ENCODE results near the gene KREMEN1.
"Not testable (repeated sequence)": the region's sequence is repeated elsewhere in the genome, so short reads cannot be mapped to it uniquely, and the experiment has no call there.

The KREMEN1 gene

GRCh38 chr22:29114392-29114791 lies 41.6 kb downstream of the KREMEN1 start:
- H3K9me3 Mint-ChIP-seq = peaks cover 0 to 7% of the 10 kb centered on the region in 2 donors
- H3K27ac Mint-ChIP-seq = no peak overlapping the region
- peaks cover 51 to 59% of the 10 kb centered on the region in 2 donors for H3K27me3 Mint-ChIP-seq
- H3K4me3 Mint-ChIP-seq = no peak overlapping the region
- no peak for ATAC-seq (replicated peaks)
- no peaks in the 10 kb centered on the region for H3K4me1 Mint-ChIP-seq
- no peak for DNase-seq
- peaks cover 0 to 3% of the 10 kb centered on the region in 2 donors for H3K36me3 Mint-ChIP-seq

- ATAC-seq (replicated peaks) = no peak
- Mint-ChIP-seq H3K4me1 (peaks cover 0 to 2% of the 10 kb centered on the region in 2 donors), H3K9me3 (peaks cover 9 to 12% of the 10 kb centered on the region in 2 donors), H3K27ac (no peak overlapping the region), H3K36me3 (peaks cover 5 to 14% of the 10 kb centered on the region in 2 donors), H3K4me3 (no peak overlapping the region), H3K27me3 (peaks cover 52 to 62% of the 10 kb centered on the region in 2 donors)
- DNase-seq = no peak
These were observed 43.0 kb downstream of the KREMEN1 start for GRCh38 chr22:29115682-29116288.

- no peak overlapping the region for H3K4me3 Mint-ChIP-seq
- no peak overlapping the region for H3K27ac Mint-ChIP-seq
- peaks cover 5 to 14% of the 10 kb centered on the region in 2 donors for H3K36me3 Mint-ChIP-seq
- H3K27me3 Mint-ChIP-seq = peaks cover 51 to 60% of the 10 kb centered on the region in 2 donors
- DNase-seq (no peak), ATAC-seq (replicated peaks) (no peak)
- peaks cover 0 to 2% of the 10 kb centered on the region in 2 donors for H3K4me1 Mint-ChIP-seq
- peaks cover 9 to 12% of the 10 kb centered on the region in 2 donors for H3K9me3 Mint-ChIP-seq
These were observed 43.7 kb downstream of the KREMEN1 start for GRCh38 chr22:29116397-29117123.

- H3K4me1 Mint-ChIP-seq = peaks cover 0 to 2% of the 10 kb centered on the region in 2 donors
- H3K27me3 Mint-ChIP-seq = peaks cover 51 to 60% of the 10 kb centered on the region in 2 donors
- peaks cover 9 to 12% of the 10 kb centered on the region in 2 donors for H3K9me3 Mint-ChIP-seq
- H3K27ac Mint-ChIP-seq = no peak overlapping the region
- H3K4me3 Mint-ChIP-seq = no peak overlapping the region
- ATAC-seq (replicated peaks) (no peak), DNase-seq (no peak)
- H3K36me3 Mint-ChIP-seq = peaks cover 5 to 14% of the 10 kb centered on the region in 2 donors
These were observed 45.1 kb downstream of the KREMEN1 start for GRCh38 chr22:29117799-29118477.

- H3K4me1 Mint-ChIP-seq, DNase-seq: not testable (repeated sequence)
- peak overlapping the region in 1 of 2 donors; percentile 69 for H3K4me3 Mint-ChIP-seq
- peak overlapping the region; percentile 94 for H3K27ac Mint-ChIP-seq
- H3K27me3 Mint-ChIP-seq = peaks cover 38 to 45% of the 10 kb centered on the region in 2 donors
- peaks cover 13 to 15% of the 10 kb centered on the region in 2 donors for H3K9me3 Mint-ChIP-seq
- peaks cover 5 to 10% of the 10 kb centered on the region in 2 donors for H3K36me3 Mint-ChIP-seq
- peak in 1 of 2 donors; percentile 76 for ATAC-seq (replicated peaks)
These were observed 47.5 kb downstream of the KREMEN1 start for GRCh38 chr22:29120098-29120912.

GRCh38 chr22:29121124-29121523 lies 48.3 kb downstream of the KREMEN1 start:
- Mint-ChIP-seq H3K9me3 (peaks cover 13 to 15% of the 10 kb centered on the region in 2 donors), H3K36me3 (peaks cover 5 to 10% of the 10 kb centered on the region in 2 donors), H3K27ac (no peak overlapping the region), H3K4me3 (no peak overlapping the region), H3K4me1 (peaks cover 0 to 2% of the 10 kb centered on the region in 2 donors), H3K27me3 (peaks cover 30 to 37% of the 10 kb centered on the region in 2 donors)
- DNase-seq (no peak), ATAC-seq (replicated peaks) (no peak)

GRCh38 chr22:29122041-29122440 lies 49.2 kb downstream of the KREMEN1 start:
- peaks cover 28 to 32% of the 10 kb centered on the region in 2 donors for H3K27me3 Mint-ChIP-seq
- no peak for ATAC-seq (replicated peaks)
- peaks cover 13% of the 10 kb centered on the region in 2 donors for H3K9me3 Mint-ChIP-seq
- no peak overlapping the region for H3K4me3 Mint-ChIP-seq
- H3K4me1 Mint-ChIP-seq = peaks cover 0 to 2% of the 10 kb centered on the region in 2 donors
- H3K27ac Mint-ChIP-seq = no peak overlapping the region
- peaks cover 5 to 10% of the 10 kb centered on the region in 2 donors for H3K36me3 Mint-ChIP-seq
- no peak for DNase-seq

GRCh38 chr22:29124777-29125442 lies 52.1 kb downstream of the KREMEN1 start:
- Mint-ChIP-seq H3K4me3 (no peak overlapping the region), H3K9me3 (peaks cover 6 to 9% of the 10 kb centered on the region in 2 donors), H3K36me3 (peaks cover 3 to 6% of the 10 kb centered on the region in 2 donors), H3K27ac (no peak overlapping the region), H3K4me1 (no peaks in the 10 kb centered on the region), H3K27me3 (peaks cover 8 to 13% of the 10 kb centered on the region in 2 donors)
- no peak for DNase-seq
- ATAC-seq (replicated peaks) = no peak

- Mint-ChIP-seq H3K27me3 (peaks cover 3 to 9% of the 10 kb centered on the region in 2 donors), H3K4me3 (no peak overlapping the region), H3K27ac (no peak overlapping the region), H3K4me1 (no peaks in the 10 kb centered on the region), H3K9me3 (peaks cover 5 to 6% of the 10 kb centered on the region in 2 donors), H3K36me3 (peaks cover 1 to 2% of the 10 kb centered on the region in 2 donors)
- DNase-seq (no peak), ATAC-seq (replicated peaks) (no peak)
These were observed 52.6 kb downstream of the KREMEN1 start for GRCh38 chr22:29125443-29125778.

- H3K36me3 Mint-ChIP-seq = no peaks in the 10 kb centered on the region
- H3K27me3 Mint-ChIP-seq = peaks cover 0 to 7% of the 10 kb centered on the region in 2 donors
- DNase-seq = no peak
- H3K4me3 Mint-ChIP-seq = no peak overlapping the region
- peaks cover 3 to 4% of the 10 kb centered on the region in 2 donors for H3K9me3 Mint-ChIP-seq
- no peaks in the 10 kb centered on the region for H3K4me1 Mint-ChIP-seq
- ATAC-seq (replicated peaks) = no peak
- no peak overlapping the region for H3K27ac Mint-ChIP-seq
These were observed 53.0 kb downstream of the KREMEN1 start for GRCh38 chr22:29125844-29126243.

GRCh38 chr22:29126670-29127395 lies 54.0 kb downstream of the KREMEN1 start:
- ATAC-seq (replicated peaks) (no peak), DNase-seq (no peak)
- Mint-ChIP-seq H3K27ac (no peak overlapping the region), H3K4me3 (no peak overlapping the region), H3K27me3 (peaks cover 0 to 7% of the 10 kb centered on the region in 2 donors), H3K36me3 (no peaks in the 10 kb centered on the region), H3K9me3 (peaks cover 3 to 4% of the 10 kb centered on the region in 2 donors), H3K4me1 (no peaks in the 10 kb centered on the region)

- no peaks in the 10 kb centered on the region for H3K4me1 Mint-ChIP-seq
- DNase-seq (no peak), ATAC-seq (replicated peaks) (no peak)
- H3K4me3 Mint-ChIP-seq = no peak overlapping the region
- H3K36me3 Mint-ChIP-seq = peaks cover 0 to 4% of the 10 kb centered on the region in 2 donors
- H3K9me3 Mint-ChIP-seq = peaks cover 3 to 5% of the 10 kb centered on the region in 2 donors
- peak overlapping the region; percentile 1 for H3K27ac Mint-ChIP-seq
- peaks cover 9 to 17% of the 10 kb centered on the region in 2 donors for H3K27me3 Mint-ChIP-seq
These were observed 56.3 kb downstream of the KREMEN1 start for GRCh38 chr22:29128891-29129807.

Data from stimulated activated naive B cell treated with anti-CD40 and anti-IgM and Interleukin-4, amounts not matched to agents 10 μg/mL and 1 μg/mL and 100 μg/mL, for 72 hours (primary cell).